Type B pancreatic cell (in vitro differentiated cells): ENCODE results near the gene ADARB2. TPM values are rescaled to one million over a fixed set of nuclear protein-coding genes. Genes with fewer than 3 reads are reported as not detected.

Source experiments
- DNase-seq: peaks from one replicate; pipeline ENCODE4 v3.0.0; 2021; ENCODE audit warnings: mixed read lengths; ENCODE audit not compliant: unreplicated experiment; ENCODE audit errors: extremely low spot score
- H3K27ac Mint-ChIP-seq: 2 replicates; pipeline ENCODE4 v1.8.0; 2021; ENCODE audit warnings: mild to moderate bottlenecking, mixed read lengths
- H3K27me3 Mint-ChIP-seq: 2 replicates; pipeline ENCODE4 v1.8.0; 2021; ENCODE audit warnings: mixed read lengths
- H3K36me3 Mint-ChIP-seq: 2 replicates; pipeline ENCODE4 v1.8.0; 2021; ENCODE audit warnings: mixed read lengths
- H3K4me1 Mint-ChIP-seq: one replicate; pipeline ENCODE4 v1.8.0; 2021; ENCODE audit warnings: mixed read lengths; ENCODE audit not compliant: unreplicated experiment
- H3K4me3 Mint-ChIP-seq: 2 replicates; pipeline ENCODE4 v1.8.0; 2021; ENCODE audit warnings: mild to moderate bottlenecking, mixed read lengths
- H3K9me3 Mint-ChIP-seq: 2 replicates; pipeline ENCODE4 v1.8.0; 2021; ENCODE audit warnings: mixed read lengths
- total RNA-seq: library from RNA; stranded (reverse); gene quantifications from 2 replicates; pipeline ENCODE4 v1.2.1, GENCODE V29; 2021; ENCODE audit warnings: low replicate concordance
- TF ChIP-seq, protein P1 (sequence below): fragments of 200-600 bp; sonication (generic); conservative IDR thresholded peaks from 2 replicates; pipeline ENCODE4 v1.5.0; 2021; ENCODE audit warnings: antibody characterized with exemption, mild to moderate bottlenecking

ADARB2 gene
- total RNA-seq, 1 donor from 2014 or later, result 4.9 TPM

DNA sequence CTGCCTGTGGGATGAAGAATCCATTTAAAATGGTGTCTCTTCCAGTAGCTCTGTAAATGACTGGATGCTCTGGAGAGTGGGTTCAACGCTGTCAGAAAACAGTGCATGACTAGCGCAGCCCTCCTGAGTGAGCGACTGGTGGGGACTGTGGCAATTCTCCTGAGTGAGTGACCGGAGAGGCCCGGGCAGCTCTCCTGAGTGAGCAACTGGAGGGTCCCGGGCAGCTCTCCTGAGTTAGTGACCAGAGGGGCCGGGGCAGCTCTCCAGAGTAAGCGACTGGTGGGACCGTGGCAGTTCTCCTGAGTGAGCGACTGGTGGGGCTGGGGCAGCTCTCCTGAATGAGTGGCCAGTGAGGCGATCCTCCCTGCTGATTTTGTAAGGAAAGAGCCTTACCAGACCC is 595.6 kb downstream of the ADARB2 start:
- peaks cover 6% of the 10 kb centered on the region for H3K4me1 Mint-ChIP-seq
- DNase-seq, result no peak
- TF ChIP-seq, protein P1, sequence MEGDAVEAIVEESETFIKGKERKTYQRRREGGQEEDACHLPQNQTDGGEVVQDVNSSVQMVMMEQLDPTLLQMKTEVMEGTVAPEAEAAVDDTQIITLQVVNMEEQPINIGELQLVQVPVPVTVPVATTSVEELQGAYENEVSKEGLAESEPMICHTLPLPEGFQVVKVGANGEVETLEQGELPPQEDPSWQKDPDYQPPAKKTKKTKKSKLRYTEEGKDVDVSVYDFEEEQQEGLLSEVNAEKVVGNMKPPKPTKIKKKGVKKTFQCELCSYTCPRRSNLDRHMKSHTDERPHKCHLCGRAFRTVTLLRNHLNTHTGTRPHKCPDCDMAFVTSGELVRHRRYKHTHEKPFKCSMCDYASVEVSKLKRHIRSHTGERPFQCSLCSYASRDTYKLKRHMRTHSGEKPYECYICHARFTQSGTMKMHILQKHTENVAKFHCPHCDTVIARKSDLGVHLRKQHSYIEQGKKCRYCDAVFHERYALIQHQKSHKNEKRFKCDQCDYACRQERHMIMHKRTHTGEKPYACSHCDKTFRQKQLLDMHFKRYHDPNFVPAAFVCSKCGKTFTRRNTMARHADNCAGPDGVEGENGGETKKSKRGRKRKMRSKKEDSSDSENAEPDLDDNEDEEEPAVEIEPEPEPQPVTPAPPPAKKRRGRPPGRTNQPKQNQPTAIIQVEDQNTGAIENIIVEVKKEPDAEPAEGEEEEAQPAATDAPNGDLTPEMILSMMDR, result no peak
- H3K27ac Mint-ChIP-seq, result no peak overlapping the region
- H3K27me3 Mint-ChIP-seq, result peaks cover 4% of the 10 kb centered on the region
- peaks cover 9% of the 10 kb centered on the region for H3K9me3 Mint-ChIP-seq
- H3K4me3 Mint-ChIP-seq, result no peak overlapping the region
- no peaks in the 10 kb centered on the region for H3K36me3 Mint-ChIP-seq

DNA sequence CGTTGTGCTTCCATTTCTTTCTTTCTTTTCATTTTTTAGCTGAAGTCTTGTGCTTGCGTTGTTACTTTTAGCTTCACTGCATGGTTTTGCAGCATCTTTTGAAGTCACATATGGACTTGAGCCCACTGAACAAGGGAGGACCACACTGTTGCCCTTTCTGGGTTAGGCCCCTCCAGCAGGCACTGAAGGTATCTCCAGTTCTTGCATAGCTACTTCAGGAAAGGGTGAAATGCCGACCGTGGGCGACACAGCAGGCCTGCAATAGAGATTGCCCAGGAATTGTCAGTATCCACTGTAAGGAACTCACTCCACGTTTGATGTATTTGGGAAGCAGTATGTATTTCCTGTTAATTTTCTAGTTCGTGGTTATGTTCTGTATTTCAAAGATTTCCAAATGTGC is 596.1 kb downstream of the ADARB2 start:
- DNase-seq, result no peak
- Mint-ChIP-seq H3K27ac (no peak overlapping the region), H3K4me1 (peaks cover 6% of the 10 kb centered on the region), H3K9me3 (peaks cover 9% of the 10 kb centered on the region), H3K27me3 (peaks cover 4% of the 10 kb centered on the region), H3K4me3 (no peak overlapping the region), H3K36me3 (no peaks in the 10 kb centered on the region)
- TF ChIP-seq, protein P1, result no peak

DNA sequence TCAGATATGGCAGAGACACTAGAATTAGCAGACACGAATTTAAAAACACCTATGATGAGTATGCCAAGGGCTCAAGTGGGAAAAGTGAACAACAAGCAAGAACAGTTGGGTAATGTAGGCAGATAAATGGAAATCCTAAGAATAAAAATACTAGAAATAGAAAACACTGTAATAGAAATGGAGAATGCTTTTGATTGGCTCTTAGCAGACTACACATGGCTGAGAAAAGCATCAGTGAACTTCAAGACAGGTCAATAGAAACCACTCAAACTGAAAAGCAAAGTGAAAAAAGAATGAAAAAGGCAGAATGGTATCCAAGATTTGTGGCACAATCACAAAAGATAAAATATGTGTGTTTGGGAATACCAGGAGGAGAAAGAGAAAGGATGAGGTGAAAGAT is 598.8 kb downstream of the ADARB2 start:
- no peak overlapping the region for H3K4me3 Mint-ChIP-seq
- TF ChIP-seq, protein P1, result no peak
- no peak overlapping the region for H3K27ac Mint-ChIP-seq
- H3K4me1 Mint-ChIP-seq, result peaks cover 6% of the 10 kb centered on the region
- DNase-seq, result no peak
- H3K9me3 Mint-ChIP-seq, result peaks cover 9% of the 10 kb centered on the region
- peaks cover 4% of the 10 kb centered on the region for H3K27me3 Mint-ChIP-seq
- H3K36me3 Mint-ChIP-seq, result no peaks in the 10 kb centered on the region

DNA sequence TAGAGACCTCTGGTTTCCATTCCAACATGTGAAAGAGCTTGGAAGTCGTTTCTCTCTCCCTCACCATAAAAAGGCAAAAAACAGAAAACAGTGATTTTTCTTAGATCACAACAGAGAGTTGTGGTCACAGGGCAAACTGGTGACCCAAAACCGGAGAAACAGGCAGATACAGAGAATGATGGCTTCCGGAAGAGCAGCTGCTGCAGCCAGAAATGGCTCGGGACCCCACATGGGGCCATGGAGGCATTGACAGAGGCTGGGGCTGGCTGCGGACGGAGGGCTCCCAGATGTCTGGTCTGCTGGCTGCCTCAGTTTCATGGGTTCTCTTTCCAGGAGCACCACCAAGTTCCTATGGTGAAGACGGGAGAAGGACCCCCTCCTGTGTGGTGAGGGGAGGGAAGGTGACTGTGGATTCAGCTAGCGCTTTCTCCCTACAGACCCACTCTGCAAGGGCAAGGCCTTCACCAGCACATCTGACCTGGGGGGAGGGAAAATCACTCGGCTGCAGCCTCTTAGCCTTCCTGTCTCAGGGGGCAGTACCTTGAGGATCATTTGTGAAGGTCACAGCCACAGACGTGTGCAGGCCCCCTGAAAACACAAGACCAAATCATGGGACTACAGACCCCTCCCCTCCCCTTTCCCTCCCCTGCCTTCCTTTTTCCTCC is 599.7 kb downstream of the ADARB2 start:
- Mint-ChIP-seq H3K9me3 (peaks cover 9% of the 10 kb centered on the region), H3K4me3 (no peak overlapping the region), H3K27ac (no peak overlapping the region), H3K27me3 (peaks cover 3% of the 10 kb centered on the region), H3K4me1 (peaks cover 6% of the 10 kb centered on the region), H3K36me3 (no peaks in the 10 kb centered on the region)
- DNase-seq, result no peak
- TF ChIP-seq, protein P1, result no peak

DNA sequence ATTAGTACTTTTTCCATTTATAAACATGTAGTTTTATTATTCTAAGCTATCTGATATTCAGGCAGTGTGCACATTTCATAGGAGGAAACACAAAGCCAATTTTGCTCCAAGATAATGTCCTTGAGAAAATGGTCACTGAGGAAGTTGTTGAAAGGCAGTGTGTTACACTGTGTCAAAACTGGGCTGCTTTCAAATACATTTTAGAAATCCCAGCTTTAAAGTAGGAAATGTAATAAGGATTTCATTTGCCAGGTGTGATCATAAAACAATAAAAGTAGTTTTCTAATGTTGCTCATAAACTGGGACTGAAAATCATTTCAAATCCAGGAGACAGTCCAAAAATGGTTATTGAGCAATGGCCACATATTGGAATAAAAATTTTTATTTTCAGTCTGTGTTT is 601.1 kb downstream of the ADARB2 start:
- Mint-ChIP-seq H3K9me3 (peaks cover 9% of the 10 kb centered on the region), H3K4me1 (peaks cover 4% of the 10 kb centered on the region), H3K27ac (no peak overlapping the region), H3K27me3 (no peaks in the 10 kb centered on the region), H3K36me3 (peaks cover 6% of the 10 kb centered on the region), H3K4me3 (no peak overlapping the region)
- TF ChIP-seq, protein P1, result no peak
- DNase-seq, result no peak
